HEK293T (cell line): Measurements from ENCODE around the gene PCNA.
"Not testable (repeated sequence)": the region's sequence is repeated elsewhere in the genome, so short reads cannot be mapped to it uniquely, and the experiment has no call there.

ENCODE experiments used
- CTCF ChIA-PET: fragments of 350-600 bp; formaldehyde crosslinking; extraction: SDS; loops from one replicate; lab custom pipeline; 2021; ENCODE audit warnings: antibody characterized with exemption, inconsistent platforms; lab: Yijun Ruan, JAX
- POLR2A ChIA-PET: fragments of 350-600 bp; formaldehyde crosslinking; extraction: SDS; loops from one replicate; lab custom pipeline; 2020; ENCODE audit warnings: antibody characterized with exemption, inconsistent platforms; lab: Yijun Ruan, JAX
- DNase-seq: peaks from one replicate; pipeline ENCODE4 v3.0.0; 2012; ENCODE audit warnings: mixed read lengths; ENCODE audit errors: extremely low spot score
- ARNT ChIP-seq: fragments of 450-650 bp; IDR thresholded peaks from 2 replicates; pipeline ENCODE4 v1.6.1; 2017; ENCODE audit warnings: mild to moderate bottlenecking
- BHLHE40 ChIP-seq: fragments of 450-650 bp; IDR thresholded peaks from 2 replicates; pipeline ENCODE4 v1.6.1; 2016; ENCODE audit warnings: mild to moderate bottlenecking, moderate library complexity, borderline replicate concordance
- CTBP1 ChIP-seq: fragments of 450-650 bp; IDR thresholded peaks from 2 replicates; pipeline ENCODE4 v1.6.1; 2016; ENCODE audit warnings: borderline replicate concordance
- ELF4 ChIP-seq: fragments of 450-650 bp; IDR thresholded peaks from 2 replicates; pipeline ENCODE4 v1.6.1; 2017; ENCODE audit warnings: antibody characterized with exemption
- FOXA1 ChIP-seq: fragments of 450-650 bp; IDR thresholded peaks from 2 replicates; pipeline ENCODE4 v1.6.1; 2016; ENCODE audit warnings: mild to moderate bottlenecking
- FOXK2 ChIP-seq: fragments of 450-650 bp; IDR thresholded peaks from 2 replicates; pipeline ENCODE4 v1.6.1; 2016; ENCODE audit warnings: mild to moderate bottlenecking
- FOXM1 ChIP-seq: fragments of 450-650 bp; IDR thresholded peaks from 2 replicates; pipeline ENCODE4 v1.6.1; 2017; ENCODE audit warnings: mild to moderate bottlenecking, borderline replicate concordance
- HDGF ChIP-seq: fragments of 450-650 bp; IDR thresholded peaks from 2 replicates; pipeline ENCODE4 v1.6.1; 2017; ENCODE audit warnings: antibody characterized with exemption, borderline replicate concordance
- L3MBTL2 ChIP-seq: fragments of 450-650 bp; conservative IDR thresholded peaks from 2 replicates; pipeline ENCODE4 v1.6.1; 2016; ENCODE audit warnings: mild to moderate bottlenecking
- LEF1 ChIP-seq: fragments of 450-650 bp; IDR thresholded peaks from 2 replicates; pipeline ENCODE4 v1.6.1; 2017; ENCODE audit warnings: mild to moderate bottlenecking, borderline replicate concordance
- NFRKB ChIP-seq: fragments of 450-650 bp; IDR thresholded peaks from 2 replicates; pipeline ENCODE4 v1.6.1; 2016; ENCODE audit warnings: mild to moderate bottlenecking, moderate library complexity
- SP1 ChIP-seq: fragments of 450-650 bp; IDR thresholded peaks from 2 replicates; pipeline ENCODE4 v1.6.1; 2017
- SUZ12 ChIP-seq: fragments of 450-650 bp; IDR thresholded peaks from 2 replicates; pipeline ENCODE4 v1.6.1; 2016; ENCODE audit warnings: mild to moderate bottlenecking
- TARDBP ChIP-seq: fragments of 450-650 bp; IDR thresholded peaks from 2 replicates; pipeline ENCODE4 v1.6.1; 2016
- ZNF384 ChIP-seq: fragments of 450-650 bp; IDR thresholded peaks from 2 replicates; pipeline ENCODE4 v1.6.1; 2016
- TF ChIP-seq, protein P1 (sequence below): fragments of 450-650 bp; IDR thresholded peaks from 2 replicates; pipeline ENCODE4 v1.6.1; 2016

PCNA gene

GRCh38 chr20:5073660-5074231 lies 46.0 kb downstream of the PCNA start:
- TF ChIP-seq SUZ12 (no peak), HDGF (no peak), ARNT (no peak), L3MBTL2 (no peak), CTBP1 (no peak), TARDBP (no peak), ELF4 (no peak), NFRKB (no peak)
- TF ChIP-seq, protein P1, sequence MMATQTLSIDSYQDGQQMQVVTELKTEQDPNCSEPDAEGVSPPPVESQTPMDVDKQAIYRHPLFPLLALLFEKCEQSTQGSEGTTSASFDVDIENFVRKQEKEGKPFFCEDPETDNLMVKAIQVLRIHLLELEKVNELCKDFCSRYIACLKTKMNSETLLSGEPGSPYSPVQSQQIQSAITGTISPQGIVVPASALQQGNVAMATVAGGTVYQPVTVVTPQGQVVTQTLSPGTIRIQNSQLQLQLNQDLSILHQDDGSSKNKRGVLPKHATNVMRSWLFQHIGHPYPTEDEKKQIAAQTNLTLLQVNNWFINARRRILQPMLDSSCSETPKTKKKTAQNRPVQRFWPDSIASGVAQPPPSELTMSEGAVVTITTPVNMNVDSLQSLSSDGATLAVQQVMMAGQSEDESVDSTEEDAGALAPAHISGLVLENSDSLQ, result no peak
- no peak for DNase-seq
- ChIA-PET CTCF (interaction anchor here (0.5 kb wide), 1 partner anchor 17 kb away, joined by 3 read pairs; no protein-coding TSS in a partner anchor), POLR2A (interaction anchor here (1.0 kb wide), 1 partner anchor 46 kb away, joined by 4 read pairs; the partner anchor contains the start of gene PCNA)

GRCh38 chr20:5072756-5073659 lies 46.8 kb downstream of the PCNA start:
- ChIA-PET POLR2A (no interaction called here), CTCF (interaction anchor here (0.5 kb wide), 1 partner anchor 16 kb away, joined by 3 read pairs; no protein-coding TSS in a partner anchor)
- no peak for TF ChIP-seq NFRKB
- no peak for DNase-seq

- POLR2A ChIA-PET, CTCF ChIA-PET: not testable (repeated sequence)
These were observed 47.8 kb downstream of the PCNA start for GRCh38 chr20:5071942-5072341.

DNA sequence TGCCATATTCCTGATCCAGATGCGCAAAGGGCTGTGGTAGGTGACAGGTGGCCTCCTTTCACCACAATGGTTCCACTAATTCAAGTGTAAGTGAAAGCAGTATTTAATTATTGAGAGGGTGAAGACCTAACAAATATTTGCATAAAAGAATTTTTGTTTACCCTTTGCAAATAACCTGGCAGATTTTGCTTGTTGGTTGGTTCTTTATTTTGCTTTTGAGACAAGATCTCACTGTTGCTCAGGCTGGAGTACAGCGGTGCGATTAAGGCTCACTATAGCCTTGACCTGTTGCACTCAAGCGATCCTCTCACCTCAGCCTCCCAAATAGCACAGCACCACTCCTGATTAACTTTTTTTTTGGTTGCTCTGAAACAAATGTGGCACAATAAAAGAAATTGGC lies 49.2 kb downstream of the PCNA start:
- ChIA-PET POLR2A (no interaction called here), CTCF (no interaction called here)
- no peak for DNase-seq
- TF ChIP-seq ELF4 (no peak), FOXK2 (no peak), SUZ12 (no peak), HDGF (no peak), ZNF384 (no peak), SP1 (no peak), NFRKB (no peak), CTBP1 (no peak), TARDBP (no peak), FOXA1 (no peak), L3MBTL2 (no peak), ARNT (no peak)
- TF ChIP-seq, protein P1, result no peak

More at GRCh38 chr20:5071942-5072341, 47.8 kb downstream of the PCNA start:
- DNase-seq, result not testable (repeated sequence)

DNA sequence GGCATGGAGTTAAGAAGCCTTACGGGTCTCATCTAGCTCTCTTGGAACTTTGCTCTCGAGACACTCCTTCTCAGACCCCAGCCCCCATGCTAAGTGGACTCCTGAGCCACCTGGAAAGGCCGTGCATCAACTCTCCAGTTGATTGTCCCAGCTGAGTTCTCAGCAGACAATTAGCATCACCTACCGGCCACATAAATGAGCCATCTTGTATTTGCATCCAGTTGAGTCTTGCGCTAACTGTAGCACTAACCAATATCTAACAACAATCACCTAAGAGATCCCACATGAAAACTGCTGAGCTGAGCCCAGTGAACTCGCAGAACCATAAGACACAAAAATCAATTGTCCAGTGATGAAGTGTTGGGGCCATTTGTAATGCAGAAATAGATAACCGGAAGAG lies 49.7 kb downstream of the PCNA start:
- TF ChIP-seq ZNF384 (no peak), SUZ12 (no peak), ELF4 (no peak), CTBP1 (no peak), LEF1 (no peak), ARNT (no peak), FOXM1 (no peak), FOXA1 (no peak), FOXK2 (no peak), HDGF (no peak), L3MBTL2 (no peak), BHLHE40 (no peak), SP1 (no peak), NFRKB (no peak), TARDBP (no peak)
- TF ChIP-seq, protein P1, result no peak
- DNase-seq, result no peak
- CTCF ChIA-PET, result no interaction called here

DNA sequence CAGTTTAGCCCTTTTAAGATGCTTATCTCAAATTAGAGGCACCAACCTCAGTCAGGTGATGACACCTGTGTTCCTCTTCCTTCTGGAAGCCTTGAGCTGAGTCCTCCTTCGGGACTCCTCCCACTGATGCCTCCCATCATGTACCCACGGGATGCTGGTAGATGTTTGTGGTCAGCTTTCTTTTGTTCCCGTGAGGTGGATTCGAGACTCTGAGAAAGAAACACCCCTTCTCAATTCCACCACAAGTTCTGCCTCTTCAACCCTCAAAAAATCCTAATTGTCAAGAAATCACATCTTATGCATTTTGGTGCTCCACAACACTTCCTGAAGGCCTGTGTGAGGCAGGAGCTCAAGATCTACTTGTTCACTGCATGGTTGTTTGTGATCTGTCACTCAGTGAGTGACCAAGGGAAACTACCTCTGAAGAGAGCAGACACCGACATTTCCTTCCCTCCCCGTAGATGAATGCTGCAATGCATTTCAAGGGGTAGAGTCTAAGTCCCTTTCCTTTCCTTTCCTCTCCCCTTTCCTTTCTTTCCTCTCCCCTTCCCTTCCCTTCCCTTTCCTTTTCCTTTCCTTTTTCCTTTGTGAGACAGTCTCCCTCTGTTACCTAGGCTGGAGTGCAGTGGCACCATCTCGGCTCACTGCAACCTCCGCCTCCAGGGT lies 50.5 kb downstream of the PCNA start:
- no peak for DNase-seq
- POLR2A ChIA-PET, result no interaction called here
- TF ChIP-seq HDGF (no peak), ELF4 (no peak), BHLHE40 (no peak), ARNT (no peak), FOXK2 (no peak), TARDBP (no peak), CTBP1 (no peak), FOXA1 (no peak), SP1 (no peak)
- CTCF ChIA-PET, result interaction anchor here (1.1 kb wide), 1 partner anchor 13 kb away, joined by 4 read pairs; no protein-coding TSS in a partner anchor

More for the DNA sequence above, 49.7 kb downstream of the PCNA start:
- POLR2A ChIA-PET, result no interaction called here
